ENCODE results near the gene UBXN10.
A peak's percentile ranks its signal among the peaks of the same experiment; 100 is the strongest.

UBXN10 gene

DNA sequence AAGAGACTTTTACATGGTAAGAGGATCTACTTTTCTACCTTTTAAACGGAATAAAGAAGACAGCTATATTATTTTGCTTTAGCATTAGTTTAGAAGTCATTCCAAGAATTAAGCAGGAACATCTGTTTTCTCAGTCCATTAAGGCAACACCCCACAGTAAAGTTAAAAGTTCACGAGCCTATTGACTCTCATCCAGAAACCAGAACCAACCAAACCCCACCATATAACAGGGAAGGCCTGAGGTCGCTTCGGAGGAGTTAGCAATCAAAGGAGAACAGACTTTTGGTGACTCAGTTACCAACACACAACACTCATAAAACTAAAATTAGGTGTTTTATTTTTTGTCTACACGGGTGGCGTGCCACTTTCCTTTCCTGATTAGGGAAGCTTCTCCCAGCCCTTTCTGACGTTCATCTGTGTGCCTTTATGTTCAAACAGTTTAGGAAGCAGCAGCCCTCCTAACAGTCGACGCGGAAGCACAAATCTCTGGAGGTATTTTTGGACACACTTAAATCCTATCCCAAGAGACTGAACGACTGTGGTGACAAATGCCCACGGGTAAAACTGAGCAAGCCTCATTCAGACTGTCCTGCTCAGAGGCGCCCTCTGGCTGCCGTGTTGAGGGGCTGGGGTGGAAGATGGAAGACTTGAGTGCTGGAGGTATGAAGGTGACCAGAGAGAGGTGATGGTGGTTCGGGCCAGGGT, 9.0 kb downstream of the UBXN10 start:
- Histone ChIP-seq H3K4me2 (ENCODE audit: low read depth, low read length) (peak overlapping the region; percentile 5; the same call in 1 of the 2 replicates), H3K4me1 (ENCODE audit: low read length) (no peaks in the 10 kb centered on the region), H3K9me2 (replicated peaks; ENCODE audit: insufficient read depth, low read length) (no peaks in the 10 kb centered on the region), H3K36me3 (replicated peaks; ENCODE audit: insufficient read depth, low read length) (no peaks in the 10 kb centered on the region), H3K9me3 (replicated peaks; ENCODE audit: insufficient read depth, low read length) (no peaks in the 10 kb centered on the region), H3K4me3 (ENCODE audit: low read length) (no peak overlapping the region), H3K27me3 (replicated peaks; ENCODE audit: insufficient read depth, low read length) (peaks cover 95% of the 10 kb centered on the region), H3K27ac (ENCODE audit: low read length) (no peak overlapping the region), H2AFZ (ENCODE audit: low read length) (no peak overlapping the region), H4K20me1 (ENCODE audit: insufficient read depth, low read length) (no peaks in the 10 kb centered on the region), H3F3A (ENCODE audit: insufficient read depth, low read length) (no peaks in the 10 kb centered on the region), H3K9ac (ENCODE audit: low read length) (no peak overlapping the region), H3K79me2 (ENCODE audit: low read length) (no peaks in the 10 kb centered on the region)
- TF ChIP-seq EZH2phosphoT487 (IDR thresholded peaks at IDR 0.05; ENCODE audit: low read length) = no peak
- TF ChIP-seq EZH2 (optimal IDR thresholded peaks at IDR 0.05; ENCODE audit: low read depth, low read length) = no peak
- TF ChIP-seq, protein P1, sequence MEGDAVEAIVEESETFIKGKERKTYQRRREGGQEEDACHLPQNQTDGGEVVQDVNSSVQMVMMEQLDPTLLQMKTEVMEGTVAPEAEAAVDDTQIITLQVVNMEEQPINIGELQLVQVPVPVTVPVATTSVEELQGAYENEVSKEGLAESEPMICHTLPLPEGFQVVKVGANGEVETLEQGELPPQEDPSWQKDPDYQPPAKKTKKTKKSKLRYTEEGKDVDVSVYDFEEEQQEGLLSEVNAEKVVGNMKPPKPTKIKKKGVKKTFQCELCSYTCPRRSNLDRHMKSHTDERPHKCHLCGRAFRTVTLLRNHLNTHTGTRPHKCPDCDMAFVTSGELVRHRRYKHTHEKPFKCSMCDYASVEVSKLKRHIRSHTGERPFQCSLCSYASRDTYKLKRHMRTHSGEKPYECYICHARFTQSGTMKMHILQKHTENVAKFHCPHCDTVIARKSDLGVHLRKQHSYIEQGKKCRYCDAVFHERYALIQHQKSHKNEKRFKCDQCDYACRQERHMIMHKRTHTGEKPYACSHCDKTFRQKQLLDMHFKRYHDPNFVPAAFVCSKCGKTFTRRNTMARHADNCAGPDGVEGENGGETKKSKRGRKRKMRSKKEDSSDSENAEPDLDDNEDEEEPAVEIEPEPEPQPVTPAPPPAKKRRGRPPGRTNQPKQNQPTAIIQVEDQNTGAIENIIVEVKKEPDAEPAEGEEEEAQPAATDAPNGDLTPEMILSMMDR (IDR thresholded peaks at IDR 0.05; ENCODE audit: low read length) = peak; percentile 92
- DNase-seq = peak; percentile 42

DNA sequence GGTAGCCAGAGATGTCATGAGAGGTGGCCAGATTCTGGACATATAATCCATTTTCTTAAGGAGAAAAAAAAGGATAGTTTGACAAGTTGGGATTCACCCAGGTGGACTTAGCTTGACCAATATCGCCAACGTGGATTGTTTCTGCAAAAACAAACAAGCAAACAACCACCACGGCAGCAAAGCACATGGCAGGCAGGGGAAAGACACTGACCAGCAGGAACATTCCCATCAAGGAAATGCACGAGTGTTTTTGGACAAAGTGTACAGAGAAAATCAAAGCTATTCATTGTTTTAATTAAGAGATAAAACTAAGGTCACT, 9.5 kb downstream of the UBXN10 start:
- TF ChIP-seq EZH2phosphoT487 (IDR thresholded peaks at IDR 0.05; ENCODE audit: low read length) = no peak
- TF ChIP-seq EZH2 (optimal IDR thresholded peaks at IDR 0.05; ENCODE audit: low read depth, low read length) = no peak
- TF ChIP-seq, protein P1 (IDR thresholded peaks at IDR 0.05; ENCODE audit: low read length) = no peak
- no peaks in the 10 kb centered on the region for H3K4me1 ChIP-seq (ENCODE audit: low read length)
- H3K9ac ChIP-seq (ENCODE audit: low read length) = no peak overlapping the region
- H4K20me1 ChIP-seq (ENCODE audit: insufficient read depth, low read length) = no peaks in the 10 kb centered on the region
- peaks cover 95% of the 10 kb centered on the region for H3K27me3 ChIP-seq (replicated peaks; ENCODE audit: insufficient read depth, low read length)
- no peak overlapping the region for H3K27ac ChIP-seq (ENCODE audit: low read length)
- no peaks in the 10 kb centered on the region for H3K36me3 ChIP-seq (replicated peaks; ENCODE audit: insufficient read depth, low read length)
- no peaks in the 10 kb centered on the region for H3K79me2 ChIP-seq (ENCODE audit: low read length)
- H3K4me2 ChIP-seq (ENCODE audit: low read depth, low read length) = no peak overlapping the region
- no peak overlapping the region for H2AFZ ChIP-seq (ENCODE audit: low read length)
- H3K4me3 ChIP-seq (ENCODE audit: low read length) = no peak overlapping the region
- no peak for DNase-seq
- no peaks in the 10 kb centered on the region for H3F3A ChIP-seq (ENCODE audit: insufficient read depth, low read length)
- H3K9me3 ChIP-seq (replicated peaks; ENCODE audit: insufficient read depth, low read length) = no peaks in the 10 kb centered on the region
- H3K9me2 ChIP-seq (replicated peaks; ENCODE audit: insufficient read depth, low read length) = no peaks in the 10 kb centered on the region

DNA sequence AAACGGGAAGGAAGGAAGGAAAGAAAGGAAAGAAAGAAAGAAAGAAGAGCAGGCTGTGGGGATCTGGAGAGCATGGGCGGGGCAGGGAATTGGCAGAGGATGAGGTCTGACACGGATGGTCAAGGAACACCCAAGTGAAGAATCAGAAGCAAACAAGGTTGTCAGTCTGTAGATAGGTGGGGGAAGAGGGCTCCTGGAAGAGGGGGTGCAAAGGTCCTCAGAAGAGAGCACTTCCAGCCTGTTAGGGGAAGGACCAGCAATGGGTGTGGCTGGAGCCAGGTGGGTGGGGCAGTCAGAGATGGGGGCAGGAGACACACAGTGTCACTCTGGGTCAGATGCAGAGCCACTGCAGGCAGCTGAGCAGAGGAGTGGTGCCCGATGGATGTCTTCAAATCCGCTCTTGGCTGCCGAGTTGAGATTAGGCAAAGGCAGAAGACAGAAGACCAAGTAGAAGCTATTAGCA, 11.5 kb downstream of the UBXN10 start:
- H3K36me3 ChIP-seq (replicated peaks; ENCODE audit: insufficient read depth, low read length) = no peaks in the 10 kb centered on the region
- H3K4me1 ChIP-seq (ENCODE audit: low read length) = no peaks in the 10 kb centered on the region
- H3K79me2 ChIP-seq (ENCODE audit: low read length) = no peaks in the 10 kb centered on the region
- no peaks in the 10 kb centered on the region for H3K9me2 ChIP-seq (replicated peaks; ENCODE audit: insufficient read depth, low read length)
- H3K4me2 ChIP-seq (ENCODE audit: low read depth, low read length) = no peak overlapping the region
- H3F3A ChIP-seq (ENCODE audit: insufficient read depth, low read length) = no peaks in the 10 kb centered on the region
- no peak overlapping the region for H3K9ac ChIP-seq (ENCODE audit: low read length)
- H3K27ac ChIP-seq (ENCODE audit: low read length) = no peak overlapping the region
- no peak overlapping the region for H3K4me3 ChIP-seq (ENCODE audit: low read length)
- no peak overlapping the region for H2AFZ ChIP-seq (ENCODE audit: low read length)
- TF ChIP-seq EZH2phosphoT487 (IDR thresholded peaks at IDR 0.05; ENCODE audit: low read length) = no peak
- no peak for TF ChIP-seq EZH2 (optimal IDR thresholded peaks at IDR 0.05; ENCODE audit: low read depth, low read length)
- TF ChIP-seq, protein P1 (IDR thresholded peaks at IDR 0.05; ENCODE audit: low read length) = no peak
- H3K9me3 ChIP-seq (replicated peaks; ENCODE audit: insufficient read depth, low read length) = no peaks in the 10 kb centered on the region
- H3K27me3 ChIP-seq (replicated peaks; ENCODE audit: insufficient read depth, low read length) = peaks cover 95% of the 10 kb centered on the region
- H4K20me1 ChIP-seq (ENCODE audit: insufficient read depth, low read length) = no peaks in the 10 kb centered on the region
- no peak for DNase-seq

All from MM.1S (cell line).